Neural crest cell (in vitro differentiated cells): ENCODE measurements around the gene ALOX12. TPM values are rescaled to one million over a fixed set of nuclear protein-coding genes. Genes with fewer than 3 reads are reported as not detected.

ENCODE experiments used
- DNase-seq: peaks from one replicate; pipeline ENCODE4 v3.0.0; 2021; ENCODE audit warnings: low read depth, mixed read lengths, low spot score
- H3K27ac Mint-ChIP-seq: one replicate; pipeline ENCODE4 v1.8.0; 2021; ENCODE audit warnings: mild to moderate bottlenecking, mixed read lengths; ENCODE audit not compliant: unreplicated experiment
- H3K27me3 Mint-ChIP-seq: 2 replicates; pipeline ENCODE4 v1.8.0; 2021; ENCODE audit warnings: low read depth, mild to moderate bottlenecking, mixed read lengths
- H3K36me3 Mint-ChIP-seq: 2 replicates; pipeline ENCODE4 v1.8.0; 2021; ENCODE audit warnings: low read depth, mild to moderate bottlenecking, mixed read lengths
- H3K4me1 Mint-ChIP-seq: 2 replicates; pipeline ENCODE4 v1.8.0; 2021; ENCODE audit warnings: mixed read lengths
- H3K4me3 Mint-ChIP-seq: one replicate; pipeline ENCODE4 v1.8.0; 2021; ENCODE audit warnings: mild to moderate bottlenecking, mixed read lengths
- H3K9me3 Mint-ChIP-seq: 2 replicates; pipeline ENCODE4 v1.8.0; 2021; ENCODE audit warnings: mixed read lengths
- CTCF ChIP-seq: fragments of 200-600 bp; sonication (generic); conservative IDR thresholded peaks from 2 replicates; pipeline ENCODE4 v1.5.0; 2021; ENCODE audit warnings: antibody characterized with exemption, mild to moderate bottlenecking
- total RNA-seq: library from RNA; stranded (reverse); gene quantifications from 2 replicates; pipeline ENCODE4 v1.2.1, GENCODE V29; 2021

ALOX12 gene
- total RNA-seq, 1 donor from 2014 or later = 0.16 TPM

- peaks cover 22% of the 10 kb centered on the region for H3K27me3 Mint-ChIP-seq
- DNase-seq = no peak
- peaks cover 5% of the 10 kb centered on the region for H3K4me1 Mint-ChIP-seq
- TF ChIP-seq CTCF = no peak
- H3K9me3 Mint-ChIP-seq = no peaks in the 10 kb centered on the region
- peaks cover 18% of the 10 kb centered on the region for H3K36me3 Mint-ChIP-seq
- H3K4me3 Mint-ChIP-seq = no peak overlapping the region
- no peak overlapping the region for H3K27ac Mint-ChIP-seq
Measured at GRCh38 chr17:6997171-6997570, 1.3 kb downstream of the ALOX12 start.

DNA sequence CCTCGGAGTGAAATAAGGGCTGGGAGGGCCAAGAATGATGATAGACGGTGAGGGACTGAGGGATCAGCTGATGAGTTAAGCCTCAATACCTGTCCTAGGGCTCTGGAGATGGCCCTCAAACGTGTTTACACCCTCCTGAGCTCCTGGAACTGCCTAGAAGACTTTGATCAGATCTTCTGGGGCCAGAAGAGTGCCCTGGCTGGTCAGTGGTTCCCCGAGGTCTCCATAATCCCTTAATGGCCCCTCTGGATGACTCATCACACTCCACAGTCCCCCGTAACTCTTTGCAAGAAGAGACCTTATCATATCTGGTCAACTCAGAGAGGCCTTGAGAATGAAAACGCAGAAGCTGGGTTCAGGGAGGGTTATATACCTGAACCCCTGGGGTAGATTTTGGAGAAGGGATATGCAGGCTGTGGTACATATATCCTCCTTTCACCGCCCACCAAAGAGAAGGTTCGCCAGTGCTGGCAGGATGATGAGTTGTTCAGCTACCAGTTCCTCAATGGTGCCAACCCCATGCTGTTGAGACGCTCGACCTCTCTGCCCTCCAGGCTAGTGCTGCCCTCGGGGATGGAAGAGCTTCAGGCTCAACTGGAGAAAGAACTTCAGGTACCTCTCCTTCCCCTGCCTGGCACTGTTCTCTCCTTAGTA is 3.1 kb downstream of the ALOX12 start:
- TF ChIP-seq CTCF = no peak
- Mint-ChIP-seq H3K9me3 (no peaks in the 10 kb centered on the region), H3K27me3 (peaks cover 20% of the 10 kb centered on the region), H3K27ac (no peak overlapping the region), H3K4me3 (no peak overlapping the region), H3K36me3 (peaks cover 18% of the 10 kb centered on the region), H3K4me1 (peaks cover 5% of the 10 kb centered on the region)
- DNase-seq = no peak

DNA sequence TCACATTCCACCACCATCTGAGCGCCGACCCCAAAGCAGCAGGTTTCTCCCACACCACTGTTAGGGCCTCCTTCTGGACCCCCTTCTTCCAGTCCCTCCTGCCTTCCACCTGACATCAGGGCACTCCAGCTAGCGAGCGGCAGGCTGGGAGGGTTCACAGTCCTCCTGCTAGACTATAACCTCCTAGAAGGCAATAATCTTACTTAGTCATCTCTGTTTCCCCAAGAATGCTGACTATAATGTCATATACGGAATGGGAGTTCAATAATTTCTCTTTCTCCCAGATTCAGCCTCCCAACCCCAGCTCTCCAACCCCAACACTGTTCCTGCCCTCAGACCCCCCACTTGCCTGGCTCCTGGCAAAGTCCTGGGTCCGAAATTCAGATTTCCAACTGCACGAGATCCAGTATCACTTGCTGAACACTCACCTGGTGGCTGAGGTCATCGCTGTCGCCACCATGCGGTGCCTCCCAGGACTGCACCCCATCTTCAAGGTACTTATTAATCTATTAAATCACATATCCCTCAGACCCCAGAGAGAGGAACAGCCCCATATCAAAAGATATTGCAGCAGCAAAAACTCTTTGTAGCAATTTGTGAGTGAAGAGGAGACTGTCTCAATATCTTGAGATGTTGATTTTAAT is 5.6 kb downstream of the ALOX12 start:
- Mint-ChIP-seq H3K4me1 (peaks cover 3% of the 10 kb centered on the region), H3K36me3 (peaks cover 15% of the 10 kb centered on the region), H3K27ac (peak overlapping the region; percentile 39), H3K9me3 (no peaks in the 10 kb centered on the region), H3K27me3 (peaks cover 6% of the 10 kb centered on the region), H3K4me3 (no peak overlapping the region)
- DNase-seq = peak; percentile 50
- peak; percentile 66 for TF ChIP-seq CTCF

- Mint-ChIP-seq H3K36me3 (peaks cover 10% of the 10 kb centered on the region), H3K4me1 (peaks cover 3% of the 10 kb centered on the region), H3K9me3 (no peaks in the 10 kb centered on the region), H3K27me3 (no peaks in the 10 kb centered on the region), H3K27ac (no peak overlapping the region), H3K4me3 (no peak overlapping the region)
- DNase-seq = no peak
- no peak for TF ChIP-seq CTCF
Measured at GRCh38 chr17:7002288-7003047, 6.6 kb downstream of the ALOX12 start.

GRCh38 chr17:7003745-7004144 is 7.9 kb downstream of the ALOX12 start:
- Mint-ChIP-seq H3K4me3 (no peak overlapping the region), H3K27ac (no peak overlapping the region), H3K36me3 (peaks cover 4% of the 10 kb centered on the region), H3K9me3 (no peaks in the 10 kb centered on the region), H3K4me1 (peaks cover 3% of the 10 kb centered on the region), H3K27me3 (no peaks in the 10 kb centered on the region)
- no peak for TF ChIP-seq CTCF
- no peak for DNase-seq
